Stimulated activated CD8-positive, alpha-beta memory T cell treated with anti-CD3 and anti-CD28 coated beads, Interleukin-4, amount 100 ng/mL, for 48 hours (primary cell): ENCODE measurements around the gene GOLGA8S.
"Not testable (repeated sequence)": the region's sequence is repeated elsewhere in the genome, so short reads cannot be mapped to it uniquely, and the experiment has no call there.

ENCODE experiments used
- DNase-seq: peaks from one replicate; pipeline ENCODE4 v3.0.0-alpha.2; 2020

Gene GOLGA8S, protein sequence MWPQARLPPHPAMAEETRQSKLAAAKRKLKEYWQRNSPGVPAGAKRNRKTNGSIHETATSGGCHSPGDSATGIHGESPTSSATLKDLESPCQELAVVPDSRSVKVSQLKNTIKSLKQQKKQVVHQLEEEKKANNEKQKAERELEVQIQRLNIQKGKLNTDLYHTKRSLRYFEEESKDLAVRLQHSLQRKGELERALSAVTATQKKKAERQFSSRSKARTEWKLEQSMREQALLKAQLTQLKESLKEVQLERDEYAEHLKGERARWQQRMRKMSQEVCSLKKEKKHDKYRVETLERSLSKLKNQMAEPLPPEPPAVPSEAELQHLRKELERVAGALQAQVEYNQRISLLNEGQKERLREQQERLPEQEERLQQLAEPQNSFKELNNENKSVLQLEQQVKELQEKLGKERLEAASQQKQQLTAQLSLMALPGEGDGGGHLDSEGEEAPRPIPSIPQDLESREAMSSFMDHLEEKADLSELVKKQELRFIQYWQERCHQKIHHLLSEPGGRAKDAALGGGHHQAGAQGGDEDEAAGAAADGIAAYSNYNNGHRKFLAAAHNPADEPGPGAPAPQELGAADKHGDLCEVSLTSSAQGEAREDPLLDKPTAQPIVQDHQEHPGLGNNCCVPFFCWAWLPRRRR

DNA sequence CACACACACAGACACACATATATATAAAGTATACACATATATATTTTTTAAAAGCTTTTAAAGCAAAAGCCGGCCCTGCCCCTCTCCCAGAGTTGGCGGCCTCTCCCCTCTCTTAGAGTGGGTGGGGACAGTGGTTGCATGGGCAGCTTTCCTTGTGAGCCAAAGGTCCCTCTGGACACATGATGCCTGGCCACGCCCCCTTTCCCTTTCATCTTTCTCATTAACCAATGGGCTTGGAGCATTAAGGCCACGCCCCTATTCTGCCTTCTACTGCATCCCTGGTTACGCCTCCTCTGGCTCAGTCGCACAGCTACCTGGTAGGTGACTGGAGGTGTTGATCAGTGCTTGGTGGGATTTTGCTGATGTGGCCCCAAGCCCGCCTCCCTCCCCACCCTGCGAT is at the start of gene GOLGA8S:
Gene GOLGA8S, plus strand, starts transcription at position 301 of the 400 bp plus-strand sequence. Its CDS starts 62 bp downstream, at position 363.
- DNase-seq = not testable (repeated sequence)

DNA sequence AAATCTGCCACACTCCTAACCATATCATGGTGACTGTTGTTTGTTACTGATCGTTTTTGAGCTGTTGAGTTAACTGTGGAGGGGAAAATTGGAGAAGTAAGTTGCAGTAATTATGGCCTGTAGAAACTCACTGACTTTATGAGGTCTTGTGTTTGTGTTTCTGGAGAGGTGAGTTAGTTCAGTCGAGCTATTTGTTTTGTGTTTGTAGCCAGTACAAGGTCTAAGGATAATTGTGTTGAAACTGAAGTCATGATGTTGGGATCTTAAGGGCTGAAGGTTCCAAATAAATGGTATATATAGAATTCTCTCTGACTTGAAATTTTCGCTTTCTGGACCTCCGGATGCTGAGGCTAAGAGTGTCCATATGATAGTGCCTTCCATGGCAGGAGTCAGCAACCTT is 49.7 kb upstream of the GOLGA8S start:
- DNase-seq = not testable (repeated sequence)

DNA sequence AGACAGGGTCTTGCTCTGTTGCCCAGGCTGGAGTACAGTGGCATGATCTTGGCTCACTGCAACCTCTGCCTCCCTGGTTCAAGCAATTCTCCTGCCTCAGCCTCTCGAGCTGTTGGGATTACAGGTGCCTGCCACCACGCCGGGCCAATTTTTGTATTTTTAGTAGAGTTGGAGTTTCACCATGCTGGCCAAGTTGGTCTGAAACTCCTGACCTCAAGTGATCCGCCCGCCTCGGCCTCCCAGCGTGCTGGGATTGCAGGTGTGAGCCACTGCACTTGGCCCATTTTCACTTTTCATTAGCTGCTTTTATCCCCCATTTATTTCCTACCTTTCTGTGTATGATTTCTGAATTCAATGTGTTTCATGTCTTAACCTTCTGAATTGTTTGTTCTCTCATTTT is 48.6 kb upstream of the GOLGA8S start:
- DNase-seq = not testable (repeated sequence)

DNA sequence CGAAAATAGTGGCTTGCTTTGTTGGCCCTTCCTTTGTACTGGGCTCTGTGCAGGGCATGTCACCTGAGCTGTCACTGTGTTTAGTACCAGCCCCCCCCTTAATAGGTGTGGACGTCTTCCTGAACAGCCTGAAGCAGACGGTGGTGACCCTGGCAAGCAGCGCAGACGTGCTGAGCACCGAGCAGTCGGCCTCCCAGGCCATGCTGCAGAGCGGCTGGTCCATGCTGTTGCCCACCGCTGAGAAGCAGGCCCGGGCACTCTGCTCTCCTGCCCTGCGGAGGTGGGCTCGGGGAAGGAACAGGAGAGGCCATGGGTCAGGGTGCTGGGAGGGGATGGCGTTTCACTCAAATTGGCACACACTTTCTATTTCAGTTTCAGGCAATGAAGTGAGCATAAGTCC is 43.3 kb upstream of the GOLGA8S start:
- not testable (repeated sequence) for DNase-seq

DNA sequence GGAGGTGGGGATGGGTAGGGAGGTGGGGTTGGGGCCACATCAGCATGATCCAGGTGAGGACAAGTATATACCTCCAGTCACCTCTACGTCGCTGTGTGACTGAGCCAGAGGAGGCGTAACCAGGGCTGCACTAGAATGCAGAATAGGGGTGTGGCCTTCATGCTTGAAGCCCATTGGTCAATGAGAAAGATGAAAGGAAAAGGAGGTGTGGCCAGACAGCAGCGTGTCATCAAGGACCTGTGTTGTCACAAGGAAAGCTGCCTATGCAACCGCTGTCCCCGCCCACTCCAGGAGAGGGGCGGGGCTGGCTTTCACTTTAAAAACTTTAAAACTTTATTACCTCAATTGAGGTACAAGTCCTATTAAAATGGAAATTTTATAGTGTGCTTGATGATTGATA is 20.5 kb upstream of the GOLGA8S start, which contains the start of gene GOLGA6L26:
Gene GOLGA6L26, minus strand, starts transcription at position 101 of the 400 bp plus-strand sequence. Its CDS starts 61 bp downstream, at position 40.
- not testable (repeated sequence) for DNase-seq

DNA sequence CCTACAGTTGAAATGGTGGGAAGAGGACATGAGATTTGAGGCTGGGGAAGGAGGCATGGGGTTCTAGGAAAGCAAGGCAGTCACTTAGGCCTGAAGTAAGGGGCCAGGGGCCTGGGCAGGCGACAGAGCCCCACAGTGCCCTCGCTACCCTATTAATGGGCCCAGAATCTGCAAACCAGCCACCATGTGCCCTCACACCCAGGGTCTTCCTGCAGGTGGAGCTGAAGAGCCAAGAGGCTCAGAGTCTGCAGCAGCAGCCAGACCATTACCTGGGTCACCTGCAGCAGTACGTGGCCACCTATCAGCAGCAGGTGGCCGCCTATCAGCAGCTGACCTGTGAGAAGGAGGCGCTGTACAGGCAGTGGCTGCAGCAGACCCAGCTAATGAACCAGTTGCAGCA is 8.1 kb downstream of the GOLGA8S start:
- DNase-seq = not testable (repeated sequence)

DNA sequence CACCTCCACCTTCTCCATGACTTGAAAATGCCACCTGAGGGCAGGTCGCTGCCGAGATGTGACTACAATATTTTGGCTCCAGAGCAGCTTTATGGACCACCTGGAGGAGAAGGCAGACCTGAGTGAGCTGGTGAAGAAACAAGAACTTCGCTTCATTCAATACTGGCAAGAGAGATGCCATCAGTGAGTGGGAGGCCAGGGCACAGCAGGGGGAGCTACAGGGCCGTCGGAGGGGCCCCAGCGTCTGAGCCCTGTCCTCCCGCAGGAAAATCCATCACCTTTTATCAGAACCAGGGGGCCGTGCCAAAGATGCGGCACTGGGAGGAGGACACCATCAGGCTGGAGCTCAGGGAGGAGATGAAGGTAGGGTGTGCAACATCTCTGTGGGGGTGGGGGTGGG is 9.7 kb downstream of the GOLGA8S start:
- not testable (repeated sequence) for DNase-seq

DNA sequence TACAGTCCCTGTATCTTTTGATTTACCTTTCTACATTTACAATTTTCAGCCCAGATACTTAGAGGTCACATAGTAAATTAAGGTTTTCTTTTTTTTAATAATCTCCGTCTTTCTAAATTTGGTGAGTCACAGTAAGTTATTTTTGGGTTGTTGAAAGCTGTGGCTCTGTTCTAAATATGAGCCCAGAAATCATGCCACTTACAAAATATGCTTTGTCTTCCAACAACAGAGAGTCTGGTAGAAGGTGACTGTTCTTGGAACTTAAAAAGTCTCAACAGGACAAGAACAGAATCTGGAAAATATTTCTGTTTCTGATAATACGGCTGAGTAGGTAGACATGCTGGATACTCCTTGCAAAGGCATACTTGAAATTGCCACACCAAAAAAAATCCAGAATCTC is 16.0 kb downstream of the GOLGA8S start:
- DNase-seq = no peak

DNA sequence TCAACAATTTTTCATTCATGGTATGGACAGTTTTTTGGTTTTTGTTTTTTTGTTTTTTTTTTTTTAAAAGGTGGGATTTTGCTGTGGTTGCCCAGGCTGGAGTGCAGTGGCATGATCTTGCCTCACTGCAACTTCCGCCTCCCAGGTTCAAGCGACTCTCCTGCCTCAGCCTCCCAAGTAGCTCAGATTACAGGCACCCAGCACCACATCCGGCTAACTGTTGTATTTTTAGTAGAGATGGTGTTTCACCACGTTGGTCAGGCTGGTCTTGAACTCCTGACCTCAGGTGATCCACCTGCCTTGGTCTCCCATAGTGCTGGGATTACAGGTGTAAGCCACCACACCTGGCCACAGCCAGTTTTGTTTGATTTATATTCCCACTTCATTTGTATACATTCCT is 16.6 kb downstream of the GOLGA8S start:
- DNase-seq = not testable (repeated sequence)

DNA sequence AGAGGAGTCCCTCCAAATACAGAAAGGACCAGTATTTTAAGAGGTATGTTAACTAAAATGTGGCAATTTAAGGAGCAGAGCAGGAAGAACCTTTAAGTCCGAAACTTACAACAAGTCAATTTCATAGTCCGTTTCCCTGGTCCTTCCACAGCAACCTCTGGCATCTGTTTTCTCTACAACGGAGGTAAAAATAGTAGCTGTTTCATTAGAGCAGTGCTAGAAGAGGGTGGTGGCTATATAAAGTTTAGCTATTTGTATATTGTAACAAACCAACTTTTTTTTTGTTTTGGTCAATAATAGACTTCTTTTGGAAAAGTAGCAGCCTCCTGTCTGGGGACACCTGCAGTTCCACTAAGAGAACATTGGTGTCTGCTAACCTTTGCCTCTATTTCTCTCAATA is 17.3 kb downstream of the GOLGA8S start:
- DNase-seq = not testable (repeated sequence)

DNA sequence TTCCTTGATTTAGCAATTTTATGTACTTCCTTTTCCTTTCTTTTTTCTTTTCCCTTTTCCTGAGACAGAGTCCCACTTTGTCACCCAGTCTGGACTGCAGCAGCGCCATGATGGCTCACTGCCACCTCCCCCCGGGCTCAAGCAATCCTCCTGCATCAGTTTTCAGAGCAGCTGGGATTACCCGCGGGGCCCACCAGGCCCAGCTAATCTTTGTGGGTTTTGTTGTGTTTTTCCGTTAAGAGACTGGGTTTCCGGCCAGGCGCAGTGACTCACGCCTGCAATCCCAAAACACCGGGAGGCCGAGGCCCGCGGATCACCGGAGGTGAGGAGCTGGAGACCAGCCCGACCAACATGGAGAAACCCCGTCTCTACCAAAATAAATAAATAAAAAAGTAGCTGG is 17.7 kb downstream of the GOLGA8S start:
- no peak for DNase-seq

DNA sequence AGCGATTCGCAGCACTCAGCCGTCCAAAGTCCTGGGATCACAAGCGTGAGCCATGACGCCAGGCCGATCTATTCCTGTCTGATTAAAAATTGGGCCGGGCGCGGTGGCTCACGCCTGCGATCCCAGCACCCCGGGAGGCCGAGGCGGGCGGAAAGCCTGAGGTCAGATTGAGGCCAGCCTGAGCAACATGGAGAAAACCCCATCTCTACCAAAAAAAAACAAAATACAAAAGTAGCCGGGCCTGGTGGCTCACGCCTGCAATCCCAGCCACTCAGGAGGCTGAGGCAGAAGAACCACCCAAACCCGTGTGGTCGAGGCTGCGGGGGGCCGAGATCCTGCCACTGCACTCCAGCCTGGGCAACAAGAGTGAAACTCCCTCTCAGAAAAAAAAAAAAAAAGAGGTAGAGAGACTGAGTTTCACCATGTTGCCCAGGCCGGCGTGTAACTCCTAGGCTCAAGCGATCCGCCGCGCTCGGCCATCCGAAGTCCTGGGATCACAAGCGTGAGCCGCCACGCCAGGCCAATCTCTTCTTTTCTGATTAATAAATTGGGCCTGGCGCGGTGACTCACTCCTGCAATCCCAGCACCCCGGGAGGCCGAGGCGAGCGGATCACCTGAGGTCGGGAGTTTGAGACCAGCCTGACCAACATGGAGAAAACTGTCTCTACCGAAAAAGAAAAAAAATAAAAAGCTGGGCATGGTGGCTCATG is 18.5 kb downstream of the GOLGA8S start:
- not testable (repeated sequence) for DNase-seq

DNA sequence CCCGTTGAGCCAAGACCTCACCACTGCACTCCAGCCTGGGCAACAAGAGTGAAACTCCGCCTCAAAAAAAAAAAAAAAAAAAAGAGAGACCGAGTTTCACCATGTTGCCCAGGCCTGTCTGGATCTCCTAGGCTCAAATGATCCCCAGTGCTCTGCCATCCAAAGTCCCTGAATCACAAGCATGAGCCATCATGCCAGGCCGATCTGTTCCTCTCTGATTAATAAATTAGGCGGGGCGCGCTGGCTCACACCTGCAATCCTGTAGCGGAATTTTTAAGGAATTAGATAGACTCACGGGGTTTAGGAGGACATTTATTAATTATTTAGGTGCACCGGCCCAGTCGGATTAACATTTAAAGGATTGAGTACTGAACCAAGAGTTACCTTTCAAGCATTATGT is 19.7 kb downstream of the GOLGA8S start:
- not testable (repeated sequence) for DNase-seq

DNA sequence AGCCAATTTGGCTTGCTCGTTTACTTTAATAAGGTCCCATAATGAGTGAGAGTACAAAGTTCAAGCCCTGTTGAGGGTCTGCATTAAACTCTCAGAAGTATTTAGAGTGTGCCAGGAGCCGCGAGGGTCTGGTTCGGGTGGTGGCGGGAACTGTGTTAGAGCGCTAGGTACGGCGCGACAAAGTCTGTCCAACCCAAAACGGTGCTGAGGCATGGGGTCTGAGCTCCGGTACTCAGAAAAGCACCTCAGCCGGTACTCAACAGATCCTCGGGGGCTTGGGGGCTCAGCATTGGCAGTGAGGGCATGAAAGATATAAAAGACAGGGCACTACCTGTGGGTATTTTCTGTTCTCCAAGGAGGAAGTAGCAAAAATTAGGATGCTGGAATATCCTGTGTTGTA is 24.4 kb downstream of the GOLGA8S start:
- not testable (repeated sequence) for DNase-seq

DNA sequence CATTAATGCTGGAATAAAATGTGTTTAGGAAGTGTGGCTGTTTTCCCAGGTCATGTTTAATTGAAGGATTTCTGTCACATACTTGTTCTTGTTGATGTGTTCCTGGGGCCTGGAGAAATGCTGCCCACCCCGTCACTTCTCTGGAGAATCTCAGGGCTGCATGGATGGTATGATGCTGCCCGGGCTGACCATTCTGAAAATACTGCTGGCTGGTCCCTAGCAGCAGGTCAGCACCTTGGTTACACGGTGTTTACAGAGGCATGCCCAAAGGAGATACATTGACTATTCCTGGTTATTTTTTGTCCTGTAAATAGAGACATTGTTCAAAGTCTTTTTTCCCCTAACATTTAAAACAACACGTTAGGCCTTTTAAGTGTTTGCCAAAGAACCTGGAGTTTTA is 26.2 kb downstream of the GOLGA8S start:
- not testable (repeated sequence) for DNase-seq

DNA sequence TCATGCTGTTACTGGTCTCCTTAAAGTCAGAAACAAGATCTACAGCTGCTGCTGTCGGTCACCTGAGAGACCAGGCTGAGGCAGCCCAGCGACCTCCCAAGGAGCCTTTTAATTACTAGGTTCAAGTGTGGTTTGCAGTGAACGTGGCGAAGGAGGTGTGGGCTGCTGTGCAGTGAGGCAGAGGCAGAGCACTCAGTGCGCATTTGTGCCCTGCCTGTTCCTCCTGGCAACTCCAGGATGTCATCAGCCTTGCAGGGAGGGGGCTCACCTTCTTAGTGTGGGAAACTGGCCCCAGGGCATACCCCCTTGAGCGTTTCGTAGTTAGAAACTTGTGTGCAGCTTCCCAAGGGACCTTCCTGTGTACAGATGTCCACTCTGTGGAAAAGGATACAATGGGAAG is 26.6 kb downstream of the GOLGA8S start:
- not testable (repeated sequence) for DNase-seq

DNA sequence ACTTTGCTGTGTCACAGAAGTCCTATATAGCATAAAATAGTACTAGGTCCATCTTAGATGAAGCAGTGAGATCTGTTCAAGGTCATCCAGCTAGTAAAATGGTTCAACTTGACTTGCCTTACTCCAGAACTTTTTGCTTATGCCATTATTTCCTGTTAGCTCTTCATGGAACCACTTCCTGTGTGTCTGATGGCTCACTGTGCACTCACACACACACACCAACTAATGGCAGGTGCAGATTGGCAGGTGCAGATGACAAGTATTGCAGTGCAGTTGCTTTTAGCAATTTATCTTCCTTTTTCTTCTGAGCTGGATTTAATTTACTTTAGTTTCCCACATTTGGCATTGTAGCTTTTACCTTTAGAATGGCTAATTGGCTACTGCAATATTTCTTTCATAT is 29.8 kb downstream of the GOLGA8S start:
- DNase-seq = no peak

DNA sequence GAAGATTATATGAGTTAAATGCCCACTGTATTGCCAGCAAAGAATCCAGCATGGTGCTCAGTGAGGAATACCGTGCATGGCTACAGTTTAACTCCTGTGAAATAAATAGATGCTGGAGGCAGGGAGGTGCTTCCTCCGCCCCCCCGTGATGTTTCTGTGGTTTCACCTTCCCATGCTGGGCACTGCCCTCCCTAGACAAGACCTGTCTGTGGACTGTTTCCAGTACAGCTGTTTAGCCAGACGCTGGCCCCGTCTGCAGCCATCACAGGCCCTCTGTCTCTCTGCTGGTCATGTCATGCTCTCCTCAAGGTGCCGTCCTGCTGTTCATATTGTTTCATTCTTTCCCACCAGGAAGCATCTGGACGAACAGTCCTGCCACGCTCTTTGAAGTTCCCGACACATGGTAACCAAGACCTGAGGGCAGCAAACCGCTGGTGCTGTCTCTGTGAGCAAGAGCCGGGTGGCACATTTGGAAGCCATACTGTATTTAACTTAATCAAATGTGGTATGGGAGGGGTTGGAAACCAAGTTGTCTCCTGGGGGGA is 31.4 kb downstream of the GOLGA8S start:
- no peak for DNase-seq

DNA sequence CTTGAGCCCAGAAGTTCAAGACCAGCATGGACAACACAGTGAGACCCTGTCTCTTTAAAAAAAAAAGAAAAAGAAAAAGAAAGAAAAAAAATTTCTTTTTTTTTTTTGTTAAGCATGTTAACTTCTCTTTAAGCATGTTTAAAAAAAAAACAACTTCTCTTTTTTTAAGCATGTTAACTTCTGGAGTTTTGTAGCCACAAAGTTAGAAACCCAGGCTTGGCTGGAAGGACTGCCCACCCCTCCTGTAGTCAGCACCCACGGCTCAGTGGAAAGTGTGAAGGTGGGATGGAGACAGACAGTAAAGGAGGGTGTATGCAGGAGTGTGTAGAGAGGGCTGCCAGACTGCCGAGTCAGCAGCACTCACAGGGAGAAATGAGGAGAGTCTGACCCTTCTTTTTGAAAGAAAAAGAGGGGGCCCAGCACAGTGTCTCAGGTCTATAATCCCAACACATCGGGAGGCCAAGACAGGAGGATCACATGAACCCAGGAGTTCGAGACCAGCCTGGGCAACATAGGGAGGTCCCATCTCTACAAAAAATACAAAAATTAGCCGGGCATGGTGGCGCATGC is 33.2 kb downstream of the GOLGA8S start:
- DNase-seq = no peak

DNA sequence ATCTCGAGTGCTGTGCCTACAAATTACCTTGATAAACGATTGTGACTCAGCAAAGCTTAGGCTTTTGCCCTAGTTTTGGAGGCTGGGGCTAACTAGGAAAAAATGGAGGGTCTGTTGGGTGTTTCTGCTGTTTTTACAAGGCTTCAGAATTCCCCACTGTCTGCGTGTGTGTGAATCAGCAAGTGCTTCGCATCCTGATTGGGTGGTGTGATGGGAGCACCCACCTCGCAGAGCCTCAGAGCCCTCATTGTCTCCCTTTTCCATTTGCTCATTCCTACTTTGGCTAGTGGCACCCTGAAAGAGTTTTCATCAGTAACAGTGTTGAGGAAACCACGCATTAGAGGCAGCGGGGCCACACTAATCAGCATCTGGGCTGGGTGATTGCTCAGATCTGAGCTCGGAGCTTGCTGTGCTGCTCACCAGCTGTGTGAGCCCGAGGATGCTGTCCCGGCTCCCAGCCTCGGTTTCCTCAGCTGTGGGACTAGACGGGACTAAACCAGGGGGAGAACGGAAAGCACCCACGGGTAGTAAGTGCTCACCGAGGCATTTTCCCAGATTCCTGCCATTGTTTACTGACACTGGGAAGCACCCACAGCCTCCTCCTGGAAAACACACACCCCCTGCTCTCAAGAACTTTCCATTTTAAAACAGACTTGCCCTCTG is 40.6 kb downstream of the GOLGA8S start:
- no peak for DNase-seq

DNA sequence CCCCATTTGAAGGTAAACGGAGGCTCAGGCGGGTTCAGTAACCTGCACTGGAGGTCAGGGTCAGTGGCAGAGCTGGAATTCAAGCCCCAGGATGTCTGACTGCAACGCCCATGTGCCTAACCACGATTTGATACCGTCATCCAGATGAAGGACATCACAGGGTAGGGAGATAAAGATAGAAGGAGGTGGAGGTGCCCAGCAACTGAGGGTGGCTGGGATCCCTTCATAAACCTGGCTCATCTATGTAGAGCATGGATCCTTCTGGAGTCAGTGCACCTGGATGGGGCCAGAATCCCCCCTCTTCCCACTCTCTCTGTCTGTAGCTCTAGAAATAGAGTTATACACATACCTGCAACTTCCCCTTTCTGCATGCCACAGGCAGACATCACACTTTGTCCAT is 41.3 kb downstream of the GOLGA8S start:
- DNase-seq = no peak

DNA sequence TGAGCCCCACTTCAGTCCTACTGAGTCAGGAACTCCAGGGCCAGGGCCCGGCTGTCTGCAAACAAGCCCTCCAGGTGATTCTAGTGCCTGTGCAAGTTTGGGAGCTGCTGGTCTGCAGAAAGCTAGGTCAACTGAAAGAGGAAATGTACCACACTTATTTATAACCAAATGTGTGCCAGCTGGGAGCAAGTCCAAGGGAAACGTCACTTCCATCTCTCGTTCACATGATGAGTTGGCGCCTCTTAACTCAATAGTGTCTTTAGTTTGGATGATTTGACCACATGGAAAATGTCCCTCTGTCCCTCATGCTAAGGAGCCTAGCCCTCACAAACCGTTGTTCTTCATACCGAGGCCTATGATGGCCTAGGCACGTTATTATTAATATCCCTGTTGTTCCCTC is 43.2 kb downstream of the GOLGA8S start:
- no peak for DNase-seq
